GM21723 (cell line): Measurements from ENCODE around the gene MFSD8.
"Not testable (repeated sequence)": the region's sequence is repeated elsewhere in the genome, so short reads cannot be mapped to it uniquely, and the experiment has no call there.

ENCODE experiments used
- ATAC-seq: cut with Tn5 transposase; IDR thresholded peaks from one replicate; pipeline ENCODE4 v1.9.1; 2021; ENCODE audit warnings: mild to moderate bottlenecking, moderate library complexity; ENCODE audit not compliant: unreplicated experiment

MFSD8 gene

DNA sequence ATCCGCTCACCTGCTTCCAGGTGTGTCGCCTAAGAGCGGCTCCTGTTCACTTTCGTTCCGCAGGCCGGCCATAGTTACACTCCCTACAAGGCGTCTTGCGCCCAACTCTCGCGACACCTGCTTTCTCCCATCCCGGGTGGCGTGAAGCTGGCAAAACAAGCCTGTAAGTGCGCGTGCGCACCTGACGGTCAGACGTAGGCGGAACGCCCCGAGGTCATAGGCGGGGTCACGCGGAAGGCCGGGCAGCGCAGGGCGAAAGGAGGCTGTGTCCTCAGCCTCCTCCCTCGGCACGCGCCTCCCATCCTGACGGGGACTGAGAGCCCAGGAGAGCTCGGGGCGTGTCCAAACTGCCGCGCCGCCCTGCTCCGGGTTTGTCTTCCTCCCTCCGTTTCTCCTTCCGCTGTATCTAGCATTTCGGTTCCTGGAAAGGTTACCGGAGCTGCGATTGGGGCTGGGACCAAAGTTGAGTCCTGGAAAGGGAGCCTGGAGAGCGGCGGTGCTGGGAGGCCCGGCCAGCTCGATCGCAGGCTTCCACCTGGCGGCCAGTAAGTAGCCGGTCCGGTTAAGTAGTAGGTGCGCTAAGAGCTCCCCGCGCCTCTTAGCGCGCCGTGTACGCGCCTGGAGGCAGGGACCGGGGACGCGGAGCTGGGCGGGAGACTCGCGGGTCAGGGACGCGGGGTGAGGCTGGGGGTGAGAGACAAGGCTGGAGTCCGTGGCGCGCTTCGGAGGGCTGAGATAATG, at the start of gene MFSD8, which contains the start of gene ABHD18:
MFSD8 (minus strand) TSS at position 112 of the 741 bp plus-strand sequence; CDS start at position 72, 40 bp downstream.
ABHD18 (plus strand) TSS at position 345 of the 741 bp plus-strand sequence. CDS start 17,550 bp downstream, outside the sequence.
- ATAC-seq = peak; percentile 96

DNA sequence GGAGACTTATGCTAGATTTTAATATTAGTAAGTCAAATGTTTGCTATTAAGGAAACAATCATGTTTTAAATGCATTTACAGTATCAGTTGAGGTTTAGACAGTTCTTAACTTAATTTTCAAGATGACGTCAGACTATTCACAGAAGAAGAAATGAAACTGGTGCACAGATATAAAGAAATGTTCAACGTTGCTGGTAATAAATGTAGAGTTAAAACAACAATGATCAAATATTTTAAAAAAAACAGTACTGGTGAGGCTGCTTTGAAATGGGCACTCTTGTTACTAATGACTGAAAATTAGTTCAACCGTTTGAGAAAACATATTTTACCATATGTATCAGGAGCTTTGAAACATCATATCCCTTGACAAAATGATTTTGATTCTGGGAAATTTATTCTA, 44.5 kb upstream of the MFSD8 start:
- ATAC-seq = peak; percentile 48

DNA sequence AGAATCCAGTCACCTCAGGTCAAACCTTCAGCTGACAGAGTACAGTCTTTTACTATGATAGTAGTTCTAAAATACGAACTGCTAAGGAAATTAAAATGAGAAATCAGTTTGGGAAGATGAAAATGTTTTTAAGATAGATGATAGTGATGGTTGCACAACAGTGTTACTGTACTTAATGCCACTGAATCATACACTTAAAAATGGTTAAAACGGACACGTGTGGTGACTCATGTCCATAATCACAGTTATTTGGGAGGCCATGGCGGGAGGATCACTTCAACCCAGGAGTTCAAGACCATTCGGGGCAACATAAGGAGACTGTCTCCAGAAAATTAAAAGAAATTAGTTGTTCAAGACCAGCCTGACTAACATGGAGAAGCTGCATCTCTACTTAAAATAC, 41.6 kb upstream of the MFSD8 start:
- no peak for ATAC-seq

- ATAC-seq = peak; percentile 98
Observed at GRCh38 chr4:127997534-127998388, 32.8 kb upstream of the MFSD8 start.

GRCh38 chr4:127996521-127996920, 31.5 kb upstream of the MFSD8 start:
- ATAC-seq = not testable (repeated sequence)

DNA sequence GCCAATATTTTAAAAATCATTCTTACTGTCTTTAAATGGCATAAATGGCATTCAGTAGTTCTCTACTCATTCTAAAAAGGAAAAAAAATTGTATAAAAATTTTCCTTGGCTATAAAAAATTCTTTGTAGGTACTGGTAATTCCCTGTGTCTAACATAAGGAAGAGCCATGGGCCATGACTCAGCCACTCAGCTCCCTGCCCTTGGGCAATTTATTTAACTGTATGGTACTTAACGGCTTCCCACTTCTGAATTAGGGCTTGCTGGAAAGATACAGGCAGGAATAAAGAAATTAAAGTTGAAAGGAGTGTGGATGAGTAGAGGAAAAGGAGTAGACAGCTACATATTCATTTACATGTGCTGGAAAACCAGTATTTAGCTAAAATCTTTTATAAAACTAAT, 30.8 kb upstream of the MFSD8 start:
- ATAC-seq = no peak

DNA sequence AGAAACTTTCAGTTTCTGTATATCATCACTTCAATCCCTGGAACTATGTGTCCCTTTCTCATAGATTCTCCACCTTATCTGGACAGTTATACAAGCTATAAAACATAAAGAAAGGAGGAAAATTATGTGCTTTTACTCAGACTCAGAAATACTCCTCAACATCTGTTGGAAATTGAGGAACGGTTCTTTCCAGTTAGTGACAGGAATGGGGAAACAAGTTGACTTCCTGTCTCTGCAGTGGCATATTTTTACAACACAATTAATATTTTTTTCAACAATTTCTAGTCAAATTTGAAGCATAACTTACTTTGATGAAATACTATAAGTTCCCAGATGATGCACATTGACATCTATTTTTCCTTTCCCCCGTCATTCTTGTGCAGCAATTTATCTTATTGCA, 28.2 kb upstream of the MFSD8 start:
- ATAC-seq = no peak

DNA sequence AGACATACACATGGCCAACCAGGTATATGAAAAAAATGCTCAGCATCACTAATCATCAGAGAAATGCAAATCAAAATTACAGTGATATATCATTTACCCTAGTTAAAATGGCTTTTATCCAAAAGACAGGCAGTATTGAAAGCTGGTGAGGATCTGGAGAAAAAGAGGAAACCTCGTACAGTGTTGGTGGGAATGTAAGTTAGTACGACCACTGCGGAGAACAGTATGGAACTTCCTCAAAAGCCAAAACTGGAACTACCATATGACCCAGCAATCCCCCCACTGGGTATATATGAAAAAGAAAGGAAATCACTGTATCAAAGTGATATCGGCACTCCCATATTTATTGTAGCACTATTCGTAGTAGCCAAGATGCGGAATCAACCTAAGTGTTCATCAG, 23.7 kb upstream of the MFSD8 start:
- ATAC-seq = no peak

DNA sequence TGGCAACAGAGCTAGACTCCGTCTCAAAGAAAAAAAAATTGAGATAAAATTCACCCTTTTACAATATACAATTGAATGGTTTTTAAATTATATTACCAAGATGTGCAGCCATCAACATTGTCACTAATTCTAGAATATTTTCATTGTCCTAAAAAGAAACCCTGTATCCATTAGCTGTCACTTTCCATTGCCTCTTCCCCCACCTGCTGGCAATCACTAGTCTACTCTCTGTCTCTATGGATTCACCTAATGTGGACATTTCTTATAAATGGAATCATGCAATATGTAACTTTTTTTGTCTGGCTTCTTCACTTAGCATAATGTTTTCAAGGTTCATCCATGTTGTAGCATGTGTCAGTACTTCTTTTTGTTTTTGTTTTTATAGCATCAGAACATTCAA, 21.0 kb upstream of the MFSD8 start:
- no peak for ATAC-seq

DNA sequence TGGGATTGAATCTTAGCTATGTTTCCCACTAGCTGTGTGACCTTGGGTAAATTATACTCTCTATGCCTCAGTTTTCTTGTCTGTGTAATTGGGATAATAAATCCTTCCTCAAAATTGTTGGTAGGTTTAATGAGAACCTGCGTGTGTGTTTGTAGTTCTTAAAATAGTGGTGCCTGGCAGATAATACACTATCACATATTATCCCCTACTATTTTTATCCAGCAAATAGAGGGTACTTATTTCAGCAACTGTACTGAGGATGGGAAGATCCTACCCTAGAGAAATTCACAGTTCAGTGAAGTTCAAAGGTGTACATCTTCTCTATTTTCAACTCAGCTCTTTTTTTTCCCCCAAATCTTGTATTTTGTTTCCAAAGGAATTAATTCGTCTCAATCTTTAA, 17.5 kb upstream of the MFSD8 start:
- ATAC-seq = no peak

DNA sequence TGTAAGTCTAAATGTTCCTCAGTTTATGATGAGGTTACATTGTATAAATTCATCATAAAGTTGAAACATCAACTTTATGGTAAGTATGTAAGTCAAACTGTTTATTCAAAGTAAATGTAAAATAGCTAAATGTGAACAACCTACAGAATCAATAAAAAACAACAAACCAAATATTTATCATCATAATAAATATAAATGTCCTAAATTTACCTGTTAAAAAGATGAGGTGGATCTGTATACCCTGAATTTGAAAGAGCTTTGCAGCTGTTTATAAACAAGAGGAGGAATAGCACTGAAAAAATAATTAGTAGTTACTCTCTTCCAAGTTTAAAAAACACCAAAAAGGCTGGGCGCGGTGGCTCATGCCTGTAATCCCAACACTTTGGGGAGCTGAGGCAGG, 14.0 kb upstream of the MFSD8 start:
- ATAC-seq = no peak

DNA sequence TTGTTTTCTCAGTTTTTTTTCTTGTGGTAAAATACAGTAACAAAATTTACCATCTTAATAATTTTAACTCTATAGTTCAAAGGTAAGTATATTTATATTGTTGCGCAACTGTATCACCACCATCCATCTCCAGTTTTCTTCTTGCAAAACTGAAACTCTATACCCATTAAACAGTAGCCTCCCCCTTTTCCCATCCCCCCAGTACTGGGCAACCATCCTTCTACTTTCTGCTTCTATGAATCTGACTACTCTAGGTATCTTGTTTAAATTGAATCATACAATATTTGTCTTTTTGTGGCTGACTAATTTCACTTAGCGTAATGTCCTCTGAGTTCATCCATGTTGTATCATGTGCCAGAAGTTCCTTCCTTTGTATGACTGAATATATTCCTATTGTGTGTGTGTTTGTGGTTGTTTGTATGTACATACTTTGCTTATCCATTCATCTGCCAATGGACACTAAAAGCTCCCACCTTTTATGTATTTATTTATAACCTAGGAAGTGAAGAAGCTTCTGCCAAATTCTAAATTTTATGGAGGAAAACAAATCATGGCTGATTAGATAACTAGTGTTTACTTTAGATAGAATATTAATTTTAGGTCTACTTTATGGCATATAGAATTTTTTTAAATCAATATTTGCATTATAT, 10.3 kb upstream of the MFSD8 start:
- no peak for ATAC-seq

GRCh38 chr4:127970925-127971324, 6.0 kb upstream of the MFSD8 start:
- not testable (repeated sequence) for ATAC-seq

DNA sequence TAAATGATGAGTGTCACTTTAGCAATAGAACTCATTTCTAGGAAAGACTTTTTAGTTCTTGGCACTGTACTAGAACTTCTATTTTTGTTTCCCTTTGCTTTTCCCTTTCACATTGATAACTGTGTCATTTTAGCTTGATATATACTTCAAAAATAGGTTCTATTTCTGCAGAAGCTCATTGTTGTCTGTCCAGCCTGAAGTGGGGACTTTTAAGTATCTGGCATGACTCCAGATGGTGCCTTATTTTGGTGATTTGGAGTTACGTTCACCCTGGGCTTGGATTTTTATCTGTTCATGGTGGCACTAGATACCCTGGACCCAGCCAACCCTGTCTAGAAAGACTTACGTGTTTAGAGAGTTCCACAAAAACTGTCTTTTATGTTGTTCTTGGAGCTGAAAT, 3.6 kb upstream of the MFSD8 start:
- ATAC-seq = no peak

GRCh38 chr4:127967141-127967775, 2.3 kb upstream of the MFSD8 start:
- ATAC-seq = no peak

GRCh38 chr4:127965803-127966175, 816 bp upstream of the MFSD8 start:
- peak; percentile 45 for ATAC-seq

GRCh38 chr4:127964426-127965061, 429 bp downstream of the MFSD8 start:
- peak; percentile 28 for ATAC-seq

DNA sequence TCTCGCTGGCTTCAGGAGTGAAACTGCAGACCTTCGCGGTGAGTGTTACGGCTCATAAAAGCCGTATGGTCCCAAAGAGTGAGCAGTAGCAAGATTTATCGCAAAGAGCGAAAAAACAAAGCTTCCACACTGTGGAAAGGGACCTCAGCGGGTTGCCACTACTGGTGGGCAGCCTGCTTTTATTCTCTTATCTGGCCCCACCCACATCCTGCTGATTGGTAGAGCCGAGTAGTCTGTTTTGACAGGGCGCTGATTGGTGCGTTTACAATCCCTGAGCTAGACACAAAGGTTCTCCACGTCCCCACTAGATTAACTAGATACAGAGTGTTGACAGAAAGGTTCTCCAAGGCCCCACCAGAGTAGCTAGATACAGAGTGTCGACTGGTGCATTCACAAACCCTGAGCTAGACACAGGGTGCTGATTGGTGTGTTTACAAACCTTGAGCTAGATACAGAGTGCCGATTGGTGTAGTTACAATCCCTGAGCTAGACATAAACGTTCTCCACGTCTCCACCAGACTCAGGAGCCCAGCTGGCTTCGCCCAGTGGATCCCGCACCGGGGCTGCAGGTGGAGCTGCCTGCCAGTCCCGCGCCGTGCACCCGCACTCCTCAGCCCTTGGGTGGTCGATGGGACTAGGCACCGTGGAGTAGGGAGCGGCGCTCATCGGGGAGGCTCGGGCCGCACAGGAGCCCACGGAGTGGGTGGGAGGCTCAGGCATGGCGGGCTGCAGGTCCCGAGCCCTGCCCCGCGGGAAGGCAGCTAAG, 1.2 kb downstream of the MFSD8 start:
- ATAC-seq = not testable (repeated sequence)

GRCh38 chr4:127959794-127960193, 5.2 kb downstream of the MFSD8 start:
- no peak for ATAC-seq

GRCh38 chr4:127957105-127957504, 7.9 kb downstream of the MFSD8 start:
- no peak for ATAC-seq
